ENCODE results near the gene FUT9.

GRCh38 chr6:96213784-96214183 lies 198.0 kb downstream of the FUT9 start:
- TF ChIP-seq CTCF (IDR thresholded peaks at IDR 0.05): no peak
- no peak for TF ChIP-seq POLR2A (IDR thresholded peaks at IDR 0.05)
